Measurements from ENCODE around the gene AGBL3.

DNA sequence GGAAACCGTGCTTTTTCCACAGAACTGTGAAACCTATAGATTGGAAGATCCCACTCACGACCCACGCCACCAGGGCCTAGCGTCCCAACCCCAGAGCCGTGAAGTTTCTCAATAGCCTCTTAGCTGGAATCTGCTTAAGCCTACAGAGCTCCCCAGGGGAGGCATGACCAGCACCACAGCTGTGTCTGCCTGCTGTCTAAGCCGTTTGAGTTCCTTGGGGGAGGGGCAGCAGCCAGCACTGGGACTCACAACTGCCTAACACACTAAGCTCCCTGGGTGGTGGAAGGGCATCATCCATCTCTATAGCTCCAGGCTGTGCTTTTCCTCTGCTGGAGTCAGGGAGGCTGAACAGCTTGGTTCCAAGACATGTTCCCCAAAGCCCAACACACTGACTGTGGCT is 135.6 kb downstream of the AGBL3 start:
- TF ChIP-seq, protein P1, sequence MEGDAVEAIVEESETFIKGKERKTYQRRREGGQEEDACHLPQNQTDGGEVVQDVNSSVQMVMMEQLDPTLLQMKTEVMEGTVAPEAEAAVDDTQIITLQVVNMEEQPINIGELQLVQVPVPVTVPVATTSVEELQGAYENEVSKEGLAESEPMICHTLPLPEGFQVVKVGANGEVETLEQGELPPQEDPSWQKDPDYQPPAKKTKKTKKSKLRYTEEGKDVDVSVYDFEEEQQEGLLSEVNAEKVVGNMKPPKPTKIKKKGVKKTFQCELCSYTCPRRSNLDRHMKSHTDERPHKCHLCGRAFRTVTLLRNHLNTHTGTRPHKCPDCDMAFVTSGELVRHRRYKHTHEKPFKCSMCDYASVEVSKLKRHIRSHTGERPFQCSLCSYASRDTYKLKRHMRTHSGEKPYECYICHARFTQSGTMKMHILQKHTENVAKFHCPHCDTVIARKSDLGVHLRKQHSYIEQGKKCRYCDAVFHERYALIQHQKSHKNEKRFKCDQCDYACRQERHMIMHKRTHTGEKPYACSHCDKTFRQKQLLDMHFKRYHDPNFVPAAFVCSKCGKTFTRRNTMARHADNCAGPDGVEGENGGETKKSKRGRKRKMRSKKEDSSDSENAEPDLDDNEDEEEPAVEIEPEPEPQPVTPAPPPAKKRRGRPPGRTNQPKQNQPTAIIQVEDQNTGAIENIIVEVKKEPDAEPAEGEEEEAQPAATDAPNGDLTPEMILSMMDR (IDR thresholded peaks at IDR 0.05): no peak
- TF ChIP-seq POLR2A (IDR thresholded peaks at IDR 0.05): no peak
